ENCODE measurements around the gene RBM4.

RBM4 gene

DNA sequence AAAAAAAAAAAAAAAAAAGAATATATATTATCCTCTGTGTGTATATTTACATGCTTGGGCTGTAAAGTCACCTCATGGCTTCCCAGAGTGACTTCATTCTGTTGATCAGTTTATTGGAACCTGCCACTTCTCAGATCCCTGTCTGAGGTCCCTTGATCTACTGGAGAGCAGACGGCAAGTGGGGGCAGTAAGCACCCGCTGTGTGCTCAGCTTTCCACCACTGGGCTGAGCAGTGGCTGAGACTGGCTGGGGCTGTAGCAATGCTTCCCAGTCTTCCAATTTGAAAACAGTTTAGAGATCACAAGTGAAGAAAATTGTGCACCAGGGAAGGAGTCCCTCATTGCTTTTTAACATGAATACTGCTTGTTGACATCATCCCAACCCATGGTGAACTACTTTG, 46.1 kb downstream of the RBM4 start:
- TF ChIP-seq CTCF (IDR thresholded peaks at IDR 0.05; ENCODE audit: low read depth, low read length) = no peak
- H3K4me3 ChIP-seq (ENCODE audit: low read depth, low read length) = no peak overlapping the region
- DNase-seq (ENCODE audit: low read depth, low spot score) = no peak
- in situ Hi-C loops (cut with HindIII; ENCODE audit: low sequenced_read_pairs) = no loop called here

GRCh38 chr11:66685276-66686099, 47.0 kb downstream of the RBM4 start:
- in situ Hi-C loops (cut with HindIII; ENCODE audit: low sequenced_read_pairs) = no loop called here
- no peak for DNase-seq (ENCODE audit: low read depth, low spot score)
- TF ChIP-seq CTCF (IDR thresholded peaks at IDR 0.05; ENCODE audit: low read depth, low read length) = no peak
- H3K4me3 ChIP-seq (ENCODE audit: low read depth, low read length) = no peak overlapping the region

DNA sequence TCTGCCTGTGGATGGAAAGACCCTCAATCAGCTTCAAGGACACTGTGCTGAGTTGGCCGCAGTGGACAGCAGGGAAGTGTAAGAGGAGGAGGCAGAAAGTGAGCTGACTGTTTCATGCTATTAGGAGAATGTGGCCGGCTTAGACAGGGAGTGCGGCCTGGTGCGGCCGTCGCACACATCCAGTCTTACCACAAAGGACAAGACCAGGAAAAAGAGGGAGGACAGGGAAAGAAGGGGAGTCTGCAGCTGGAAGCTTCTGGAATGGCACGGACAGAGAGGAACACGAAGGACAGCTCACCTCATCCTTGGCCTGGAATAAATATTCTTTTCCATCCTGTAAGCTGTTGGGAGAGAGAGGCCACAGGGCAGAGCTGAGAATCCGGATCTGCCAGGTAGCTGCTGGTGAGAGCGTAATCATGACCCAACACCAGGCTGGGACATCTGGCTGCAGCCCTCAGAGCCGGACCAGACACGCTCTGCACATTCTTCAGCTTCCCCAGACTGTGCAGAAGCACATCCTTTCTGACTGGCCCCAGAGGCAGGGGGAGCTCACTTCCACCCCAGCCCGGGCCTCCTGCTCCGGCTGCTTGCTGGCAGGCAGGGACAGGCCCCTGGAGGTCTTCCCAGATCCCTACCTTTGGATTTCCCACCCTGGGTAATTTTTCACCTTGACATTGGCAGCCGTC, 47.7 kb downstream of the RBM4 start:
- DNase-seq (ENCODE audit: low read depth, low spot score) = no peak
- in situ Hi-C loops (cut with HindIII; ENCODE audit: low sequenced_read_pairs) = no loop called here
- no peak overlapping the region for H3K4me3 ChIP-seq (ENCODE audit: low read depth, low read length)
- no peak for TF ChIP-seq CTCF (IDR thresholded peaks at IDR 0.05; ENCODE audit: low read depth, low read length)

- no peak for DNase-seq (ENCODE audit: low read depth, low spot score)
- TF ChIP-seq CTCF (IDR thresholded peaks at IDR 0.05; ENCODE audit: low read depth, low read length) = no peak
Observed at GRCh38 chr11:66686801-66687750, 48.6 kb downstream of the RBM4 start.

DNA sequence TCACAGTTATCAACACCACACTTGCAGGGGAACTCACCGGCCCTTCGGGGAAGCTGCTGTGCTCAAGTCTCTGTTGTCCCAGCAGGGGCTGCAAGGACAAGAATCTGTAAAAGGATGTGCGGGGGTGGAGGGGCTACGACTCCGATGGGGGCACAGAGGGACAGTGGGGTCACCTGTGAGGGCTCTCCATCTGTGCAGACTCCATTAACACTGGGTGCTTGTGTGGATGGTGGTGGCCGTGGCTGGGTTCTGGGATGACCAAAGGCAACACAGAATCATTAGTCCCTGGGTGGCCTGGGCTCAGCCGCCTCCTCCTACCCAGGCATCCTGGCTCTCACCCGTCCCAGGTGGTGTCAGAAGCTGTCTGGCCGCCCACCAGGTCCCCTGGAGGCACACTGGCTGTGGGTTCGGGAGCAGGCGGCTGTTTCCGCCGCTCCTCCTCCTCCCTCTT, 49.4 kb downstream of the RBM4 start:
- TF ChIP-seq CTCF (IDR thresholded peaks at IDR 0.05; ENCODE audit: low read depth, low read length) = no peak
- in situ Hi-C loops (cut with HindIII; ENCODE audit: low sequenced_read_pairs) = no loop called here
- no peak for DNase-seq (ENCODE audit: low read depth, low spot score)
- no peak overlapping the region for H3K4me3 ChIP-seq (ENCODE audit: low read depth, low read length)

More at GRCh38 chr11:66686801-66687750, 48.6 kb downstream of the RBM4 start:
- no peak overlapping the region for H3K4me3 ChIP-seq (ENCODE audit: low read depth, low read length)
- in situ Hi-C loops (cut with HindIII; ENCODE audit: low sequenced_read_pairs) = no loop called here

Measured in astrocyte of the spinal cord (primary cell).